Activated T-cell treated with anti-CD3 and anti-CD28 coated beads, Interleukin-2, amount 50 U/mL, for 4 hours (primary cell): ENCODE measurements around the gene TPO. TPM values are rescaled to one million over a fixed set of nuclear protein-coding genes. Genes with fewer than 3 reads are reported as not detected.
"Not testable (repeated sequence)": the region's sequence is repeated elsewhere in the genome, so short reads cannot be mapped to it uniquely, and the experiment has no call there.

Experiments used
- ATAC-seq, 2 donors: fragments of 200-7000 bp; cut with Tn5 transposase; one replicate each; pipeline ENCODE4 v1.10.0; 2021
- DNase-seq: peaks from one replicate; pipeline ENCODE4 v3.0.0-alpha.2; 2020
- H3K27me3 Mint-ChIP-seq: one replicate; pipeline ENCODE4 v1.8.0; 2021; ENCODE audit warnings: low read depth, mixed read lengths
- H3K36me3 Mint-ChIP-seq: one replicate; pipeline ENCODE4 v1.8.0; 2022; ENCODE audit warnings: mixed read lengths; ENCODE audit not compliant: insufficient read depth
- H3K4me1 Mint-ChIP-seq: one replicate; pipeline ENCODE4 v1.8.0; 2021; ENCODE audit warnings: low read depth, mixed read lengths
- H3K4me3 Mint-ChIP-seq: one replicate; pipeline ENCODE4 v1.8.0; 2021; ENCODE audit warnings: mild to moderate bottlenecking, moderate library complexity, mixed read lengths
- H3K9me3 Mint-ChIP-seq: one replicate; pipeline ENCODE4 v1.8.0; 2021; ENCODE audit warnings: mixed read lengths
- total RNA-seq, 3 donors: library from RNA; stranded (reverse); gene quantifications; one replicate each; pipeline ENCODE4 v1.2.1, GENCODE V29; 2021

TPO gene
- total RNA-seq, result not detected

GRCh38 chr2:1413156-1413710 is at the start of gene TPO:
TSS of gene TPO (plus strand) at chr2:1413463. CDS start at chr2:1414409, 946 bp downstream.
- no peaks in the 10 kb centered on the region for H3K9me3 Mint-ChIP-seq
- DNase-seq (no peak), ATAC-seq (no peak)
- H3K27me3 Mint-ChIP-seq, result peaks cover 11% of the 10 kb centered on the region
- no peaks in the 10 kb centered on the region for H3K36me3 Mint-ChIP-seq
- no peaks in the 10 kb centered on the region for H3K4me1 Mint-ChIP-seq
- no peak within 1 kb of the TSS for H3K4me3 Mint-ChIP-seq

GRCh38 chr2:1366546-1367134 is 46.6 kb upstream of the TPO start:
- H3K27me3 Mint-ChIP-seq, result no peaks in the 10 kb centered on the region
- DNase-seq, result no peak
- peaks cover 7% of the 10 kb centered on the region for H3K4me1 Mint-ChIP-seq

GRCh38 chr2:1367601-1368000 is 45.7 kb upstream of the TPO start:
- DNase-seq (no peak), ATAC-seq (no peak)
- Mint-ChIP-seq H3K4me1 (peaks cover 8% of the 10 kb centered on the region), H3K27me3 (no peaks in the 10 kb centered on the region), H3K4me3 (no peak overlapping the region), H3K9me3 (no peaks in the 10 kb centered on the region), H3K36me3 (no peaks in the 10 kb centered on the region)

More at GRCh38 chr2:1366546-1367134, 46.6 kb upstream of the TPO start:
- peak overlapping the region; percentile 24 for H3K4me3 Mint-ChIP-seq
- H3K36me3 Mint-ChIP-seq, result no peaks in the 10 kb centered on the region
- ATAC-seq, result peak in 1 of 2 donors; percentile 43
- H3K9me3 Mint-ChIP-seq, result no peaks in the 10 kb centered on the region

- Mint-ChIP-seq H3K4me3 (no peak overlapping the region), H3K4me1 (peaks cover 8% of the 10 kb centered on the region), H3K36me3 (no peaks in the 10 kb centered on the region), H3K9me3 (no peaks in the 10 kb centered on the region), H3K27me3 (no peaks in the 10 kb centered on the region)
- no peak for ATAC-seq
- no peak for DNase-seq
Measured at GRCh38 chr2:1369905-1370304, 43.4 kb upstream of the TPO start.

- Mint-ChIP-seq H3K36me3 (no peaks in the 10 kb centered on the region), H3K9me3 (no peaks in the 10 kb centered on the region), H3K4me3 (no peak overlapping the region), H3K27me3 (no peaks in the 10 kb centered on the region), H3K4me1 (peaks cover 8% of the 10 kb centered on the region)
- ATAC-seq (no peak), DNase-seq (no peak)
Measured at GRCh38 chr2:1370461-1370860, 42.8 kb upstream of the TPO start.

GRCh38 chr2:1371082-1371481 is 42.2 kb upstream of the TPO start:
- no peaks in the 10 kb centered on the region for H3K27me3 Mint-ChIP-seq
- no peaks in the 10 kb centered on the region for H3K9me3 Mint-ChIP-seq
- no peak for ATAC-seq
- no peak overlapping the region for H3K4me3 Mint-ChIP-seq
- DNase-seq, result no peak
- peaks cover 5% of the 10 kb centered on the region for H3K4me1 Mint-ChIP-seq
- no peaks in the 10 kb centered on the region for H3K36me3 Mint-ChIP-seq

- Mint-ChIP-seq H3K4me3 (no peak overlapping the region), H3K9me3 (no peaks in the 10 kb centered on the region), H3K27me3 (no peaks in the 10 kb centered on the region), H3K4me1 (peaks cover 1% of the 10 kb centered on the region), H3K36me3 (no peaks in the 10 kb centered on the region)
- ATAC-seq (no peak), DNase-seq (no peak)
Measured at GRCh38 chr2:1373830-1374229, 39.4 kb upstream of the TPO start.

GRCh38 chr2:1374287-1374686 is 39.0 kb upstream of the TPO start:
- no peak for ATAC-seq
- H3K27me3 Mint-ChIP-seq, result no peaks in the 10 kb centered on the region
- H3K36me3 Mint-ChIP-seq, result no peaks in the 10 kb centered on the region
- peaks cover 1% of the 10 kb centered on the region for H3K4me1 Mint-ChIP-seq
- DNase-seq, result no peak
- no peaks in the 10 kb centered on the region for H3K9me3 Mint-ChIP-seq
- H3K4me3 Mint-ChIP-seq, result no peak overlapping the region

- H3K4me1 Mint-ChIP-seq, result peaks cover 1% of the 10 kb centered on the region
- no peak for DNase-seq
- no peak overlapping the region for H3K4me3 Mint-ChIP-seq
- no peak for ATAC-seq
- no peaks in the 10 kb centered on the region for H3K36me3 Mint-ChIP-seq
- no peaks in the 10 kb centered on the region for H3K27me3 Mint-ChIP-seq
- H3K9me3 Mint-ChIP-seq, result no peaks in the 10 kb centered on the region
Measured at GRCh38 chr2:1375794-1376193, 37.5 kb upstream of the TPO start.

- no peak for ATAC-seq
Measured at GRCh38 chr2:1377473-1377872, 35.8 kb upstream of the TPO start.

GRCh38 chr2:1378456-1379150 is 34.7 kb upstream of the TPO start:
- no peaks in the 10 kb centered on the region for H3K9me3 Mint-ChIP-seq
- no peaks in the 10 kb centered on the region for H3K4me1 Mint-ChIP-seq
- H3K27me3 Mint-ChIP-seq, result no peaks in the 10 kb centered on the region
- H3K4me3 Mint-ChIP-seq, result no peak overlapping the region
- ATAC-seq, result no peak
- H3K36me3 Mint-ChIP-seq, result no peaks in the 10 kb centered on the region
- DNase-seq, result no peak

More at GRCh38 chr2:1377473-1377872, 35.8 kb upstream of the TPO start:
- H3K4me1 Mint-ChIP-seq, result no peaks in the 10 kb centered on the region
- no peaks in the 10 kb centered on the region for H3K36me3 Mint-ChIP-seq
- no peak for DNase-seq
- H3K27me3 Mint-ChIP-seq, result no peaks in the 10 kb centered on the region
- no peaks in the 10 kb centered on the region for H3K9me3 Mint-ChIP-seq
- no peak overlapping the region for H3K4me3 Mint-ChIP-seq

- ATAC-seq (no peak), DNase-seq (no peak)
- no peaks in the 10 kb centered on the region for H3K36me3 Mint-ChIP-seq
- no peaks in the 10 kb centered on the region for H3K27me3 Mint-ChIP-seq
- H3K4me3 Mint-ChIP-seq, result no peak overlapping the region
- no peaks in the 10 kb centered on the region for H3K9me3 Mint-ChIP-seq
- no peaks in the 10 kb centered on the region for H3K4me1 Mint-ChIP-seq
Measured at GRCh38 chr2:1381644-1382043, 31.6 kb upstream of the TPO start.

- peaks cover 12% of the 10 kb centered on the region for H3K4me1 Mint-ChIP-seq
- H3K27me3 Mint-ChIP-seq, H3K4me3 Mint-ChIP-seq, H3K36me3 Mint-ChIP-seq, ATAC-seq, DNase-seq, H3K9me3 Mint-ChIP-seq: not testable (repeated sequence)
Measured at GRCh38 chr2:1387954-1388725, 25.1 kb upstream of the TPO start.

GRCh38 chr2:1390118-1390517 is 23.1 kb upstream of the TPO start:
- H3K27me3 Mint-ChIP-seq, H3K36me3 Mint-ChIP-seq, H3K4me3 Mint-ChIP-seq, DNase-seq, ATAC-seq, H3K9me3 Mint-ChIP-seq: not testable (repeated sequence)
- H3K4me1 Mint-ChIP-seq, result peaks cover 12% of the 10 kb centered on the region
